Endodermal cell (in vitro differentiated cells): Measurements from ENCODE around the gene TTC7B. TPM values are rescaled to one million over a fixed set of nuclear protein-coding genes. Genes with fewer than 3 reads are reported as not detected.

ENCODE experiments used
- DNase-seq: peaks from one replicate; pipeline ENCODE4 v3.0.0-alpha.2; 2017
- H3K27ac ChIP-seq: 2 replicates; pipeline ENCODE4 v1.5.1; 2013; ENCODE audit warnings: mild to moderate bottlenecking, low read depth, low read length, moderate library complexity
- H3K27me3 ChIP-seq: 2 replicates; pipeline ENCODE4 v1.6.1; 2013; ENCODE audit warnings: mild to moderate bottlenecking, low read length, moderate library complexity; ENCODE audit not compliant: insufficient read depth, control insufficient read depth, poor library complexity, severe bottlenecking
- H3K36me3 ChIP-seq: 2 replicates; pipeline ENCODE4 v1.7.0; 2013; ENCODE audit warnings: mild to moderate bottlenecking, low read length, moderate library complexity; ENCODE audit not compliant: control insufficient read depth, insufficient read depth
- H3K4me1 ChIP-seq: one replicate; pipeline ENCODE4 v1.7.0; 2013; ENCODE audit warnings: low read length; ENCODE audit not compliant: control insufficient read depth, insufficient read depth
- H3K4me3 ChIP-seq: 2 replicates; pipeline ENCODE4 v1.5.1; 2013; ENCODE audit warnings: mild to moderate bottlenecking, low read length, moderate library complexity
- H3K9ac ChIP-seq: 2 replicates; pipeline ENCODE4 v1.6.1; 2013; ENCODE audit warnings: mild to moderate bottlenecking, low read length, moderate library complexity; ENCODE audit not compliant: poor library complexity, severe bottlenecking; ENCODE audit errors: extremely low read depth
- H3K9me3 ChIP-seq: 2 replicates; pipeline ENCODE4 v1.6.1; 2013; ENCODE audit warnings: mild to moderate bottlenecking, low read length, moderate library complexity; ENCODE audit not compliant: control insufficient read depth
- H3K27ac Mint-ChIP-seq: 2 replicates; pipeline ENCODE4 v1.8.0; 2020; ENCODE audit warnings: mixed read lengths
- H3K27me3 Mint-ChIP-seq: 2 replicates; pipeline ENCODE4 v1.8.0; 2021; ENCODE audit warnings: mild to moderate bottlenecking, mixed read lengths; ENCODE audit not compliant: insufficient read depth
- H3K36me3 Mint-ChIP-seq: 2 replicates; pipeline ENCODE4 v1.8.0; 2020; ENCODE audit warnings: low read depth, mixed read lengths
- H3K4me1 Mint-ChIP-seq: 2 replicates; pipeline ENCODE4 v1.8.0; 2020; ENCODE audit warnings: mixed read lengths
- H3K4me3 Mint-ChIP-seq: 2 replicates; pipeline ENCODE4 v1.8.0; 2020; ENCODE audit warnings: mild to moderate bottlenecking, moderate library complexity, mixed read lengths
- H3K9me3 Mint-ChIP-seq: 2 replicates; pipeline ENCODE4 v1.8.0; 2020; ENCODE audit warnings: mild to moderate bottlenecking, mixed read lengths
- WGBS, 2 experiments: methylation state at CpG; one replicate each; pipeline versions ENCODE4 v1.1.5 to v1.1.7; 2013; ENCODE audit warnings: missing lambda C conversion rate in 2 of 2, mixed read lengths in 1 of 2; ENCODE audit not compliant: insufficient coverage in 1 of 2, insufficient read length in 1 of 2; 5-methylcytosine and 5-hydroxymethylcytosine counted together
- total RNA-seq, 2 donors: library from RNA; stranded (reverse); fragmentation: NEBNext Ultra II Directional in 1 of 2; extraction: Animal tissue kit (Norgen Biotek cat#: 25700) in 1 of 2; gene quantifications; 2 replicates in 1 of 2; 3 replicates in 1 of 2; pipeline ENCODE4 v1.2.1, GENCODE V29; 2021
- TF ChIP-seq, protein P1 (sequence below): fragments of 200-600 bp; sonication (generic); conservative IDR thresholded peaks from 2 replicates; pipeline ENCODE4 v1.5.0; 2021; ENCODE audit warnings: antibody characterized with exemption, mild to moderate bottlenecking

TTC7B gene
- total RNA-seq, 2 donors from 2014 or later, result 51.3 to 62.6 TPM

DNA sequence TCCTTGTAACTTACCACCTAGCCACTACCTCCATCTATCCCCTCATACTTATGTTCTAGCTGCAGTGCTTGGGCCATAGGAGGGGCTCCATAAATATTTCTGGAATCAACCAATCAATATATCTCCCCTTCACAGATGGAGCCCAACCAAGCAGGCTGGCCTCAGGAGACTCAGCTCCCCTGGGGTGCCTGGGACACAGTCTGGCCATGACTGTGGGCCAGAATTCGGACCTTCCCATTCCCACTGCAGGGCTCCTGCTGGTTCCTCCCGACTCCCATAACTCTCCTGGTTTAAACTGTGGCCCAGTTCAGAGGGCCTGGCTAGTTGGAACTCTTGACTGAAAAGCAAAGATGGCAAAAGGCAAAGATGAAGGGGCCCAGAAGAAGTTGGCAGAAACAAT is 13.0 kb downstream of the TTC7B start:
- H3K27ac Mint-ChIP-seq, result peak overlapping the region; percentile 93
- TF ChIP-seq, protein P1, sequence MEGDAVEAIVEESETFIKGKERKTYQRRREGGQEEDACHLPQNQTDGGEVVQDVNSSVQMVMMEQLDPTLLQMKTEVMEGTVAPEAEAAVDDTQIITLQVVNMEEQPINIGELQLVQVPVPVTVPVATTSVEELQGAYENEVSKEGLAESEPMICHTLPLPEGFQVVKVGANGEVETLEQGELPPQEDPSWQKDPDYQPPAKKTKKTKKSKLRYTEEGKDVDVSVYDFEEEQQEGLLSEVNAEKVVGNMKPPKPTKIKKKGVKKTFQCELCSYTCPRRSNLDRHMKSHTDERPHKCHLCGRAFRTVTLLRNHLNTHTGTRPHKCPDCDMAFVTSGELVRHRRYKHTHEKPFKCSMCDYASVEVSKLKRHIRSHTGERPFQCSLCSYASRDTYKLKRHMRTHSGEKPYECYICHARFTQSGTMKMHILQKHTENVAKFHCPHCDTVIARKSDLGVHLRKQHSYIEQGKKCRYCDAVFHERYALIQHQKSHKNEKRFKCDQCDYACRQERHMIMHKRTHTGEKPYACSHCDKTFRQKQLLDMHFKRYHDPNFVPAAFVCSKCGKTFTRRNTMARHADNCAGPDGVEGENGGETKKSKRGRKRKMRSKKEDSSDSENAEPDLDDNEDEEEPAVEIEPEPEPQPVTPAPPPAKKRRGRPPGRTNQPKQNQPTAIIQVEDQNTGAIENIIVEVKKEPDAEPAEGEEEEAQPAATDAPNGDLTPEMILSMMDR, result no peak
- no peak overlapping the region for H3K9ac ChIP-seq

DNA sequence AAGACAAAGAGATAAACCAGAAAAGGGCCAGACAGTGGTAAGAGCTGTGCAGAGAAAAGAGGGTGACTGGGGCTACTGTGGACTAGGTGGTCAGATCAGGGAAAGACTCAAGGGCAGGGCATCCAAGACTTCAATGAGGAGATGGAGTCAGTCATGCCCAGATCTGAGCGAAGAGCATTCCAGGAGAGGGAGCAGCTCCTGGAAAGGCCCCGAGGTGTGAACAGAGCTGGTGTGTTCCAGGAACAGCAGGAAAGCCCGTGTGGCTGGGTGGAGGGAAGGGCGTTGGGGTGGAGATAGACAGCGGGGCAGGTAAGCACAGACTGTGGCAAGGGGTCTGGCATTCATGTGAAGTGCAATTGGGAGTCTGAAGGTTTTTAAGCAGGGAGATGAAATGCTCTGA is 16.8 kb downstream of the TTC7B start:
- no peak overlapping the region for H3K27ac Mint-ChIP-seq
- no peaks in the 10 kb centered on the region for H3K9me3 Mint-ChIP-seq
- TF ChIP-seq, protein P1, result no peak
- Histone ChIP-seq H3K9ac (no peak overlapping the region), H3K4me1 (no peaks in the 10 kb centered on the region), H3K9me3 (no peaks in the 10 kb centered on the region), H3K27ac (no peak overlapping the region), H3K36me3 (no peaks in the 10 kb centered on the region), H3K4me3 (no peak overlapping the region), H3K27me3 (no peaks in the 10 kb centered on the region)
- 90 to 96% methylated on average over 5 of the region's 5 CpGs for WGBS, 2 experiments
- no peaks in the 10 kb centered on the region for H3K36me3 Mint-ChIP-seq
- H3K4me1 Mint-ChIP-seq, result peaks cover 12% of the 10 kb centered on the region
- no peak for DNase-seq
- H3K4me3 Mint-ChIP-seq, result no peak overlapping the region
- H3K27me3 Mint-ChIP-seq, result no peaks in the 10 kb centered on the region

More for the DNA sequence above, 13.0 kb downstream of the TTC7B start:
- DNase-seq, result no peak
- Histone ChIP-seq H3K27ac (no peak overlapping the region), H3K27me3 (no peaks in the 10 kb centered on the region), H3K9me3 (no peaks in the 10 kb centered on the region), H3K4me3 (no peak overlapping the region), H3K4me1 (peaks cover 10% of the 10 kb centered on the region), H3K36me3 (no peaks in the 10 kb centered on the region)
- Mint-ChIP-seq H3K27me3 (no peaks in the 10 kb centered on the region), H3K4me1 (peaks cover 23% of the 10 kb centered on the region), H3K36me3 (no peaks in the 10 kb centered on the region), H3K4me3 (no peak overlapping the region), H3K9me3 (no peaks in the 10 kb centered on the region)
- 93 to 100% methylated on average over 2 of the region's 2 CpGs for WGBS, 2 experiments

DNA sequence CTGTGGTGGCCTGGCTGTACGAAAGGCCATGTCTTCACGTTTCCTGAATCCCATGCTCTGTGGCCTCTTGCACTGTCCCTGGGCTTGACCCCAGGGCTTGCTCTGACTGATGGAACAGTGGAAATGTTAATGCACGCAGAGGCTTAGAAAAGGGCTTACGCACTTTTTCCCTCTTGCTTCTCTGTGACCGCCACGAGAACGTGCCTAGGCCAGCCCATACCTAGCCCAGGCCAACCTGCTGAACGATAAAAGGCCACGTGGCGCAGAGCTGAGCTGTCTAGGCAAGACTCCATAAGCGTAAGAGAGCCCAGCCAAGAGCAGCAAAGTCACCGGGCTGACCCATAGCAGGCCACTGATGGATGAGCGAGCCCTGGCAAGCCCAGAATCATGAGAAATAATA is 18.3 kb downstream of the TTC7B start:
- Histone ChIP-seq H3K9ac (no peak overlapping the region), H3K4me1 (no peaks in the 10 kb centered on the region), H3K4me3 (no peak overlapping the region), H3K36me3 (no peaks in the 10 kb centered on the region), H3K27me3 (no peaks in the 10 kb centered on the region), H3K9me3 (no peaks in the 10 kb centered on the region), H3K27ac (no peak overlapping the region)
- no peaks in the 10 kb centered on the region for H3K36me3 Mint-ChIP-seq
- TF ChIP-seq, protein P1, result no peak
- no peak overlapping the region for H3K4me3 Mint-ChIP-seq
- WGBS, 2 experiments, result 80 to 87% methylated on average over 9 to 13 of the region's 13 CpGs
- no peaks in the 10 kb centered on the region for H3K27me3 Mint-ChIP-seq
- H3K4me1 Mint-ChIP-seq, result peaks cover 5% of the 10 kb centered on the region
- H3K27ac Mint-ChIP-seq, result no peak overlapping the region
- no peak for DNase-seq
- no peaks in the 10 kb centered on the region for H3K9me3 Mint-ChIP-seq
